ENCODE measurements around the gene RAMP3.

- TF ChIP-seq POLR2A (IDR thresholded peaks at IDR 0.05) (no peak), POLR2AphosphoS5 (IDR thresholded peaks at IDR 0.05) (no peak)
Observed at GRCh38 chr7:45125193-45125904, 32.2 kb upstream of the RAMP3 start.
